ENCODE measurements around the gene NUAK1.

Gene NUAK1

DNA sequence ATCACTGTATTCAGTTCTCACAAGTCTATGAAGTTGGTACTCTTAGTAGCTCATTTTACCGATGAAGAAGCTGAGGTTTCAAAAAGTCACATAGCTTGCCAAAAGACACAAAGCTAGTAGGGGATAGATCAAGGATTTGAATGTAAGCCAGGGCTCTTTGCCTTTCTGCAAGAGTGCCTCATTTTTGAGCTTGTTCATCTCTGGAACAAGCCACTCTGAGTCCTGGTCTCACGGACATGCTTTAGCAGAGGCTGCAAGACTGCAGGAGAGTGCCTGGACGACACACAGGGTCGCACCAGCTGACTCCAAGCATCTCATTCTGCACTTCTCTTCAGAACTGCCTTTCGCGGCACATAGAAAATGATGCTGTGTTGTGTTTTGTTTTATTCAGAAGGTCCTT, 3.7 kb downstream of the NUAK1 start:
- Histone ChIP-seq H3K9me3 (ENCODE audit: control insufficient read depth, low read length) (no peaks in the 10 kb centered on the region), H3K36me3 (ENCODE audit: control insufficient read depth, insufficient read depth, low read length) (no peaks in the 10 kb centered on the region), H3K4me3 (ENCODE audit: low read length) (no peak overlapping the region), H3K4me1 (ENCODE audit: control insufficient read depth, insufficient read depth, low read length) (peaks cover 5% of the 10 kb centered on the region), H3K27me3 (ENCODE audit: control insufficient read depth, insufficient read depth, low read length) (peaks cover 25% of the 10 kb centered on the region), H3K9ac (ENCODE audit: low read length) (no peak overlapping the region)

DNA sequence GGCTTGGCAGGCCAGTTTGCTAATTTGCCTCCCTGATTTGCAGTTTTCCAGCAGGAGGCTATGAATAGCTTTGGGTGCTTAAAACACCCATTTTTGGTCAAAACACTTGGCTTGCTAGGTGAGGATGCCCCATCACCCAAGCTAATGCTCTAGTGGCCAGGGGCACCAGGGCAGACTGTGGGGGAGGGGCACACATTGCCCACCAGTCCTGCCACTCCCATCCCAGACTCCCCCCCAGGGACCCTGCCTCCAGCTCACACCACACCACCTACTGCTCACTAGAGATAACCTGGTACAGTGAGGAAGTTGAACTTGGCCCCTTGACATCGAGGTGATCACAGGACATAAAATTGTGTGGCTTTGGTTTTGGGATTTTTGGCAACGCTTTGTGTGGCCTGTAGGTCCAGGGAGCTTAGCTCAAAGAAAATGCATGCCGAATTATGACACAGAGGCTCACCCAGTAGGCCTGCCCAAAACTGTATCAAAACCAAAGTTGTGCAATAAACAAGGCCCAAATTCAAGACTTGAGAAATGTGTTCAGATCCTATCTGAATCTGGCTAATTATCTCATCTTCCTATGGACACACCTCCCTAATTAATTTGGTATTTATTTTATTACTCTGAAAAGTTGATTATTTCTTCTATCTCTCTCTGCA, 4.3 kb downstream of the NUAK1 start:
- no peaks in the 10 kb centered on the region for H3K4me1 ChIP-seq (ENCODE audit: control insufficient read depth, insufficient read depth, low read length)
- H3K4me3 ChIP-seq (ENCODE audit: low read length) = no peak overlapping the region
- H3K9me3 ChIP-seq (ENCODE audit: control insufficient read depth, low read length) = no peaks in the 10 kb centered on the region
- no peak overlapping the region for H3K9ac ChIP-seq (ENCODE audit: low read length)
- peaks cover 25% of the 10 kb centered on the region for H3K27me3 ChIP-seq (ENCODE audit: control insufficient read depth, insufficient read depth, low read length)
- H3K36me3 ChIP-seq (ENCODE audit: control insufficient read depth, insufficient read depth, low read length) = no peaks in the 10 kb centered on the region

DNA sequence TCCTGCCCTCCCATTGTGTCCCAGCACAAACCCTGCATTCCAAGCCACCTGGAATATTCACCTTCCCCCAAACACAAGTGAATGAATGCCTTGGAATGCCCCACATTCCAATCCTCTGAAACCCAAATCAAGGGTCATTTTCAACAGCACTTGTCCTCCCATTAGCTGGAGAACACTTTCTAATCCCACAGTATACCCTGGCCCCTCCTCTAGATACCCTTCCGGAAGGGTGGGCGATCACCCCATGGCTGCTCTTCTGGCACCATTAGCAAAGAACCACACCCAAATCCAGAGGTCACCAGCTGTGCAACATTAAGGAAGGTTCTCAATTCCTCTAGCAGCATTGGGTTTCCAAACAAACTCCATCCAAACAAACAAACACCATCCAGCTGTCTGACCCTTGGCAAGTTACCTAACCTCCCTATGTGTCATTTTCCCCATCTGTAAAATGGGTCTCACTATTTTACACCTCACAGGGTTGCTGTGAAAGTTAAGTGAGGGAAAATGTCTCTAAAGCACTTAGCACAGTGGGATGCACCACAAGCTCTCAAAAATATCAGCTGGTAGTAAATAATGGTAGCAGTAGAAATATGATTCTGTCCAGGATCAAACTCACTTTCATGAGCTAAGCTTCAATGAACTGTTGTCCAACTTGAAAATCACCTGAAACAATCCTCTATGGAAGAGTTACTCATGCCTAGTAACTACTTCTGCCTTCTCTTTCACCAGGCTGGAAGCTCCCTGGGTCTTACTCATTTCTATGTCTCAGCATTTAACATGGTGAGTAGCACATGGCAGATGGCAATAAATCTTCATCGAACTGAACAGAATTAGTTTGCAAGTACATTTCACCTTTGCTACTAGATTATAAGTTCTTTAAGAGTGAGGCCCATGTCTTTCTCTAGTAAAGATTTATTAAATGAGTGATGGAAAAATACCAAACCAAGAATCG, 5.3 kb downstream of the NUAK1 start:
- Histone ChIP-seq H3K4me1 (ENCODE audit: control insufficient read depth, insufficient read depth, low read length) (no peaks in the 10 kb centered on the region), H3K9ac (ENCODE audit: low read length) (no peak overlapping the region), H3K27me3 (ENCODE audit: control insufficient read depth, insufficient read depth, low read length) (peaks cover 21% of the 10 kb centered on the region), H3K36me3 (ENCODE audit: control insufficient read depth, insufficient read depth, low read length) (no peaks in the 10 kb centered on the region), H3K9me3 (ENCODE audit: control insufficient read depth, low read length) (no peaks in the 10 kb centered on the region), H3K4me3 (ENCODE audit: low read length) (no peak overlapping the region)

GRCh38 chr12:106132175-106133135, 6.3 kb downstream of the NUAK1 start:
- Histone ChIP-seq H3K4me3 (ENCODE audit: low read length) (no peak overlapping the region), H3K4me1 (ENCODE audit: control insufficient read depth, insufficient read depth, low read length) (no peaks in the 10 kb centered on the region)

GRCh38 chr12:106131676-106132075, 7.1 kb downstream of the NUAK1 start:
- no peaks in the 10 kb centered on the region for H3K36me3 ChIP-seq (ENCODE audit: control insufficient read depth, insufficient read depth, low read length)
- no peak overlapping the region for H3K4me3 ChIP-seq (ENCODE audit: low read length)
- H3K9ac ChIP-seq (ENCODE audit: low read length) = no peak overlapping the region
- peaks cover 5% of the 10 kb centered on the region for H3K27me3 ChIP-seq (ENCODE audit: control insufficient read depth, insufficient read depth, low read length)
- H3K4me1 ChIP-seq (ENCODE audit: control insufficient read depth, insufficient read depth, low read length) = no peaks in the 10 kb centered on the region
- H3K9me3 ChIP-seq (ENCODE audit: control insufficient read depth, low read length) = no peaks in the 10 kb centered on the region

More at GRCh38 chr12:106132175-106133135, 6.3 kb downstream of the NUAK1 start:
- Histone ChIP-seq H3K27me3 (ENCODE audit: control insufficient read depth, insufficient read depth, low read length) (peaks cover 11% of the 10 kb centered on the region), H3K36me3 (ENCODE audit: control insufficient read depth, insufficient read depth, low read length) (no peaks in the 10 kb centered on the region), H3K9me3 (ENCODE audit: control insufficient read depth, low read length) (no peaks in the 10 kb centered on the region), H3K9ac (ENCODE audit: low read length) (no peak overlapping the region)

DNA sequence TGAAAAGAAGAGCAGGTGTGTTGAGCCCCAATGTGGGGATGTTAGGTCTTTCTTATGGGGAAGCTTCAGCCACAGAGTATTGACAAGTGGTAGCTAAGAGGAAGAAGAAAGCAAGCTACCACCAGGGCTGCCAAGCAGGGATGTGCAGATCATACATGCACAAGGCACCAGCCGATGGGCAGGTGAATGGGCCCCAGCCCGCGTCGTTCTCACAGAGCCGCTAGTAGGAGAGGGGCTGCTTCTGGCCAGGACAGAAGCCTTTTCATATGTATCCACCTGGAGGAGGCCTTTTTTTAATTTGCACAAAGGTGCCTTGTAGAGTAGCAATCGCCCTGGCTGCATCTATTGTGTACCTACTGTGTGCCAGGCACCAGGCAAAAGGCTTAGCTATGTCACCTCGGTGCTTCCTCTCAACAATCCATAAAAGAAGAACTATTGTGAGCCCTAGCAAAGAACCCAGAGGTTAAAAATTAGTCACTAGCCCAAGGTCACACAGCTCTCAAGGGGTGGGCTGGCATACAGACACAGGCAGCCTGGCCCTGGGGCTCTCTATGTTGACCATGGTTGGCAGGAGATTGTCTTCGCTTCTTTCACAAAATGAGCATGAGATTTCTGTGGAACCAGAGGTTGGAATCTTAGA, 8.2 kb downstream of the NUAK1 start:
- Histone ChIP-seq H3K9me3 (ENCODE audit: control insufficient read depth, low read length) (no peaks in the 10 kb centered on the region), H3K4me3 (ENCODE audit: low read length) (no peak overlapping the region), H3K4me1 (ENCODE audit: control insufficient read depth, insufficient read depth, low read length) (no peaks in the 10 kb centered on the region), H3K27me3 (ENCODE audit: control insufficient read depth, insufficient read depth, low read length) (no peaks in the 10 kb centered on the region), H3K9ac (ENCODE audit: low read length) (no peak overlapping the region), H3K36me3 (ENCODE audit: control insufficient read depth, insufficient read depth, low read length) (no peaks in the 10 kb centered on the region)

- Histone ChIP-seq H3K9ac (ENCODE audit: low read length) (no peak overlapping the region), H3K4me1 (ENCODE audit: control insufficient read depth, insufficient read depth, low read length) (no peaks in the 10 kb centered on the region), H3K4me3 (ENCODE audit: low read length) (no peak overlapping the region), H3K36me3 (ENCODE audit: control insufficient read depth, insufficient read depth, low read length) (no peaks in the 10 kb centered on the region), H3K9me3 (ENCODE audit: control insufficient read depth, low read length) (no peaks in the 10 kb centered on the region), H3K27me3 (ENCODE audit: control insufficient read depth, insufficient read depth, low read length) (no peaks in the 10 kb centered on the region)
Measured at GRCh38 chr12:106128585-106129328, 10.0 kb downstream of the NUAK1 start.

GRCh38 chr12:106127338-106128126, 11.2 kb downstream of the NUAK1 start:
- H3K4me3 ChIP-seq (ENCODE audit: low read length) = no peak overlapping the region
- H3K27me3 ChIP-seq (ENCODE audit: control insufficient read depth, insufficient read depth, low read length) = no peaks in the 10 kb centered on the region
- H3K9me3 ChIP-seq (ENCODE audit: control insufficient read depth, low read length) = no peaks in the 10 kb centered on the region
- no peak overlapping the region for H3K9ac ChIP-seq (ENCODE audit: low read length)
- no peaks in the 10 kb centered on the region for H3K36me3 ChIP-seq (ENCODE audit: control insufficient read depth, insufficient read depth, low read length)
- no peaks in the 10 kb centered on the region for H3K4me1 ChIP-seq (ENCODE audit: control insufficient read depth, insufficient read depth, low read length)

DNA sequence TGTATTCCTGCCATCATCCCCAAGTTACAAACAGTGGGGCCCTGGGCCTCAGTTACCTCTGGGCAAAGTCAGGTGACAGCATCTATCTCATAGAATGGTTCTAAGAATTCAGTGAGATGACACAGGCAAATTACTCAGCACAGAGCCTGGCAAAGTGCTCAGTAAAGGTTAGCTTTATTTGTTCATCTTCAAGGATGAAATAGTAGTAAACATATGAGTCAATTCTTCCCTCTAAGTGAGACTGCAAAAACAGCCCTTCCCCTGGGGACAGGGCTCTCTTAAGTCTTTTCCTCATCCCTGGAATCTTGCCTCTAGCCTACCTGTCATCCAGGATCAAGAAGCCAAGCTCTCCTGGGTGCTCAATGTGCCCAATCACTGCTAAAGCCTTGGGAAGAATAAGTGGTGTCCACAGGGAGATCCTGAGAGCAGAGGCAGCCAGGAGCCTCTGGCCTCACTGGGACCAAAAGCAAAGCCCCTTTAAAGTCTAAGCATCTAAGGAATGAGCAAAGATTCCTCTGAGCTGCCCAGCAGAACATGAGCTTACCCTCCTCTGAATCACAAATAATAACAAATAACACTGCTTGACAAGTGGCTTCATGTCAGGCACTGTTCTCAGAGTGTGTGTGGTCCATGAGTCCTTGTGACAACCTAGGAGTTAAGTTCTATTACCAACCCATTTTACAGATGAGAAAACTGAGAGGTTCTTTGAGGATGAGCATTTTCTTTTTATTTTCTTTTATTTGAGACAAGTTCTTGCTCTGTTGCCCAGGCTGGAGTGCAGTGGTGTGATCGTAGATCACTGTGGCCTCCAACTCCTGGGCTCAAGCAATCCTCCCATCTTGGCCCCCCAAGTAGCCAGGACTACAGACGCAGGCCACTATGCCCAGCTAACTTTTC, 12.1 kb downstream of the NUAK1 start:
- no peak overlapping the region for H3K4me3 ChIP-seq (ENCODE audit: low read length)
- no peaks in the 10 kb centered on the region for H3K4me1 ChIP-seq (ENCODE audit: control insufficient read depth, insufficient read depth, low read length)
- H3K9me3 ChIP-seq (ENCODE audit: control insufficient read depth, low read length) = no peaks in the 10 kb centered on the region

More for the DNA sequence above, 12.1 kb downstream of the NUAK1 start:
- no peak overlapping the region for H3K9ac ChIP-seq (ENCODE audit: low read length)
- no peaks in the 10 kb centered on the region for H3K36me3 ChIP-seq (ENCODE audit: control insufficient read depth, insufficient read depth, low read length)
- no peaks in the 10 kb centered on the region for H3K27me3 ChIP-seq (ENCODE audit: control insufficient read depth, insufficient read depth, low read length)

Measured in mucosa of stomach (tissue), 1 donor.